NCI-H2107 treated with DMSO at 0.1 percent for 48 hours (cell line): Measurements from ENCODE around the gene ITIH4.

Source experiments
- DNase-seq: peaks from one replicate; lab custom pipeline; 2025; ENCODE audit not compliant: unreplicated experiment; lab: John Stamatoyannopoulos, UW

The ITIH4 gene

GRCh38 chr3:52805270-52806039 is 25.0 kb downstream of the ITIH4 start:
- DNase-seq, result no peak

GRCh38 chr3:52801839-52802238 is 28.6 kb downstream of the ITIH4 start:
- no peak for DNase-seq

- DNase-seq, result no peak
Observed at GRCh38 chr3:52800079-52800478, 30.4 kb downstream of the ITIH4 start.

- no peak for DNase-seq
Observed at GRCh38 chr3:52798978-52799476, 31.4 kb downstream of the ITIH4 start.

- DNase-seq, result no peak
Observed at GRCh38 chr3:52798376-52798977, 32.0 kb downstream of the ITIH4 start.

GRCh38 chr3:52796411-52796810 is 34.1 kb downstream of the ITIH4 start:
- DNase-seq, result no peak

- no peak for DNase-seq
Observed at GRCh38 chr3:52795298-52795900, 35.1 kb downstream of the ITIH4 start.

- no peak for DNase-seq
Observed at GRCh38 chr3:52794612-52795099, 35.8 kb downstream of the ITIH4 start, which contains the start of gene ITIH3. Gene ITIH3 (plus strand): TSS chr3:52794796. CDS start chr3:52794804, 8 bp downstream.

- DNase-seq, result no peak
Observed at GRCh38 chr3:52793702-52794611, 36.5 kb downstream of the ITIH4 start.

GRCh38 chr3:52792961-52793695 is 37.3 kb downstream of the ITIH4 start:
- DNase-seq, result no peak

- no peak for DNase-seq
Observed at GRCh38 chr3:52792413-52792812, 38.1 kb downstream of the ITIH4 start.

GRCh38 chr3:52791928-52792327 is 38.5 kb downstream of the ITIH4 start:
- DNase-seq, result no peak

GRCh38 chr3:52791366-52791765 is 39.1 kb downstream of the ITIH4 start:
- DNase-seq, result no peak

GRCh38 chr3:52790741-52791140 is 39.7 kb downstream of the ITIH4 start:
- DNase-seq, result no peak

- DNase-seq, result no peak
Observed at GRCh38 chr3:52790337-52790736, 40.1 kb downstream of the ITIH4 start.

- no peak for DNase-seq
Observed at GRCh38 chr3:52789746-52790040, 40.8 kb downstream of the ITIH4 start.

- DNase-seq, result no peak
Observed at GRCh38 chr3:52788890-52789745, 41.4 kb downstream of the ITIH4 start.

GRCh38 chr3:52787672-52788625 is 42.5 kb downstream of the ITIH4 start:
- no peak for DNase-seq
